K562 (cell line): Measurements from ENCODE around the gene CEP295NL. TPM values are rescaled to one million over a fixed set of nuclear protein-coding genes. Genes with fewer than 3 reads are reported as not detected.
"Not testable (repeated sequence)": the region's sequence is repeated elsewhere in the genome, so short reads cannot be mapped to it uniquely, and the experiment has no call there.

Experiments used
- ATAC-seq: fragments of 200-7000 bp; cut with Tn5 transposase; 3 replicates; pipeline ENCODE4 v1.9.1; 2020; ENCODE audit warnings: moderate library complexity
- BruUV-seq: library from RNA; stranded (reverse); fragments of 400-500 nt; replicated peaks from 2 replicates; lab custom pipeline; 2021; lab: Mats Ljungman, UMichigan
- CTCF ChIA-PET: fragments of 300-600 bp; formaldehyde crosslinking; extraction: SDS; loops from one replicate; lab custom pipeline; 2021; ENCODE audit warnings: low intra/inter-chr PET ratio; lab: Yijun Ruan, JAX
- POLR2A ChIA-PET: fragments of 300-600, 350-650 bp; sonication (Branson Sonifier 250); formaldehyde crosslinking; extraction: SDS; loops from one replicate; lab custom pipeline; 2021; ENCODE audit warnings: antibody characterized with exemption, inconsistent platforms; lab: Yijun Ruan, JAX
- DNase-seq, 4 experiments: peaks; one replicate each; pipeline versions ENCODE4 v3.0.0 to v3.0.0-alpha.2; 2011 to 2018; ENCODE audit warnings: low spot score in 3 of 4, mixed read lengths in 3 of 4; ENCODE audit errors: extremely low read depth in 1 of 4
- FAIRE-seq: peaks from 2 replicates; lab custom pipeline; 2011; peaks lifted over from hg19 to GRCh38; lab: Jason Lieb, UNC
- H2AFZ ChIP-seq: 2 replicates; pipeline ENCODE4 v1.6.0; 2011; ENCODE audit warnings: low read depth, low read length, control low read depth, inconsistent platforms
- H3K27ac ChIP-seq: fragments of 200-600 bp; 3 replicates; pipeline ENCODE4 v1.8.0; 2011; ENCODE audit warnings: low read depth, mild to moderate bottlenecking, control low read depth, inconsistent platforms, low read length, moderate library complexity, mixed read lengths; ENCODE audit errors: extremely low read depth
- H3K27me3 ChIP-seq, 2 experiments: fragments of 300-600 bp in 1 of 2; 2 replicates in 1 of 2; 3 replicates in 1 of 2; pipeline versions ENCODE4 v1.6.0 to v1.8.0; 2011; ENCODE audit warnings: inconsistent platforms in 2 of 2, low read length in 2 of 2, mild to moderate bottlenecking in 1 of 2, mixed read lengths in 1 of 2, moderate library complexity in 1 of 2; ENCODE audit not compliant: control insufficient read depth in 2 of 2, insufficient read depth in 2 of 2
- H3K36me3 ChIP-seq: fragments of 300-600 bp; 3 replicates; pipeline ENCODE4 v1.8.0; 2011; ENCODE audit warnings: mild to moderate bottlenecking, low read length, inconsistent platforms; ENCODE audit not compliant: control insufficient read depth, insufficient read depth
- H3K4me1 ChIP-seq, 2 experiments: fragments of 200-600 bp in 1 of 2; replicated peaks in 1 of 2; 2 replicates in 1 of 2; 3 replicates in 1 of 2; pipeline versions ENCODE4 v1.5.1 to v1.8.0; 2011; ENCODE audit warnings: inconsistent platforms in 2 of 2, low read length in 2 of 2, mild to moderate bottlenecking in 1 of 2, mixed read lengths in 1 of 2, moderate library complexity in 1 of 2; ENCODE audit not compliant: control insufficient read depth in 2 of 2, insufficient read depth in 2 of 2
- H3K4me2 ChIP-seq: 2 replicates; pipeline ENCODE4 v1.6.1; 2011; ENCODE audit warnings: low read length, control low read depth, inconsistent platforms, mixed read lengths; ENCODE audit not compliant: insufficient read depth
- H3K4me3 ChIP-seq: fragments of 200-600 bp; sonication (generic), shearing (Covaris generic); 2 replicates; pipeline ENCODE4 v1.5.1; 2016; ENCODE audit warnings: control low read depth, inconsistent platforms
- H3K79me2 ChIP-seq: fragments of 200-600 bp; 3 replicates; pipeline ENCODE4 v1.8.0; 2011; ENCODE audit warnings: low read length, inconsistent platforms; ENCODE audit not compliant: control insufficient read depth, insufficient read depth
- H3K9ac ChIP-seq, 2 experiments: 2 replicates each; pipeline versions ENCODE4 v1.6.0 to v1.6.1; 2011; ENCODE audit warnings: low read depth in 2 of 2, low read length in 2 of 2, control low read depth in 1 of 2, inconsistent platforms in 1 of 2, mild to moderate bottlenecking in 1 of 2, mixed read lengths in 1 of 2; ENCODE audit not compliant: insufficient read depth in 1 of 2
- H3K9me1 ChIP-seq: one replicate; pipeline ENCODE4 v1.6.0; 2011; ENCODE audit warnings: inconsistent platforms, mild to moderate bottlenecking, low read length, moderate library complexity; ENCODE audit not compliant: control insufficient read depth, insufficient read depth
- H3K9me3 ChIP-seq: replicated peaks from 2 replicates; pipeline ENCODE4 v1.5.1; 2011; ENCODE audit warnings: low read depth, low read length, inconsistent platforms; ENCODE audit not compliant: control insufficient read depth, insufficient read depth
- H4K20me1 ChIP-seq: replicated peaks from 2 replicates; pipeline ENCODE4 v1.6.1; 2011; ENCODE audit warnings: low read length, inconsistent platforms, mixed read lengths; ENCODE audit not compliant: control insufficient read depth, insufficient read depth
- FOXA3 ChIP-seq, 2 experiments: fragments of 450-650 bp in 1 of 2; sonication (generic) in 1 of 2; formaldehyde crosslinking; IDR thresholded peaks in 1 of 2; conservative IDR thresholded peaks in 1 of 2; 2 replicates each; pipeline versions ENCODE4 v1.4.0 to v1.8.0; 2020 to 2022; ENCODE audit warnings: mild to moderate bottlenecking in 2 of 2, missing genetic modification reagents in 1 of 2
- KDM5B ChIP-seq: fragments of 200-600 bp; sonication (generic); IDR thresholded peaks from 2 replicates; pipeline ENCODE4 v1.6.1; 2012; ENCODE audit warnings: low read depth, mild to moderate bottlenecking, moderate library complexity, low read length, control low read depth, inconsistent platforms; ENCODE audit not compliant: insufficient replicate concordance
- NFATC3 ChIP-seq: fragments of 450-650 bp; IDR thresholded peaks from 2 replicates; pipeline ENCODE4 v1.6.1; 2017; ENCODE audit warnings: mild to moderate bottlenecking
- NRF1 ChIP-seq, 2 experiments: fragments of 450-650 bp; IDR thresholded peaks in 1 of 2; conservative IDR thresholded peaks in 1 of 2; 2 replicates each; pipeline ENCODE4 v1.6.1; 2014; ENCODE audit warnings: mild to moderate bottlenecking in 2 of 2
- PHF8 ChIP-seq: fragments of 200-600 bp; sonication (generic); IDR thresholded peaks from 2 replicates; pipeline ENCODE4 v1.6.1; 2012; ENCODE audit warnings: mixed run types, mild to moderate bottlenecking, inconsistent platforms, low read length, moderate library complexity, borderline replicate concordance
- SAP30 ChIP-seq: fragments of 200-600 bp; sonication (generic); IDR thresholded peaks from 2 replicates; pipeline ENCODE4 v1.6.1; 2012; ENCODE audit warnings: borderline replicate concordance, low read depth, mild to moderate bottlenecking, moderate library complexity, low read length, control low read depth, inconsistent platforms; ENCODE audit not compliant: insufficient read depth, poor library complexity, severe bottlenecking
- TCF7 ChIP-seq: sonication (generic); IDR thresholded peaks from 2 replicates; pipeline ENCODE4 v1.6.1; 2016; ENCODE audit warnings: antibody characterized with exemption, borderline replicate concordance
- ZFP30 ChIP-seq: fragments of 250-450 bp; sonication (Bioruptor Pico); IDR thresholded peaks from 2 replicates; pipeline ENCODE4 v1.8.0; 2022; ENCODE audit warnings: moderate library complexity, mild to moderate bottlenecking, inconsistent platforms, borderline replicate concordance
- WGBS: fragments of 100-300 bp; shearing (Covaris generic); methylation state at CpG from one replicate; pipeline ENCODE4 v1.1.6; 2016; ENCODE audit warnings: low coverage, mixed read lengths; ENCODE audit not compliant: insufficient coverage; ENCODE audit errors: missing lambda C conversion rate; 5-methylcytosine and 5-hydroxymethylcytosine counted together
- in situ Hi-C: fragments of 300-500 bp; cut with MboI; formaldehyde crosslinking; loops from 4 replicates; pipeline ENCODE4 v1.15.0; 2018; ENCODE audit warnings: inconsistent platforms, mixed read lengths
- intact Hi-C: fragments of 100-400 bp; cut with micrococcal nuclease; formaldehyde crosslinking; loops from 2 replicates; pipeline ENCODE4 v1.14.2; 2022
- polyA plus RNA-seq, 8 experiments: library from polyadenylated mRNA; depleted of rRNA in 4 of 8; stranded (reverse) in 5 of 8; unstranded in 3 of 8; fragments of >200 nt; fragmentation: Nextera tagmentation in 2 of 8; fragmentation: Illumina TruSeq in 1 of 8; extraction: Ambion mirVana in 2 of 8; extraction: Trizol in 1 of 8; gene quantifications; 2 replicates each; pipeline versions ENCODE4 v1.2.1 to v1.2.3, GENCODE V29; 2011 to 2014; ENCODE audit warnings: inconsistent platforms in 1 of 8, missing spikeins in 1 of 8
- total RNA-seq, 7 experiments: library from RNA; depleted of rRNA in 6 of 7; stranded (reverse); fragments of >200 nt in 6 of 7; fragmentation: Illumina TruSeq in 2 of 7; extraction: Trizol in 2 of 7; gene quantifications; 2 replicates each; pipeline versions ENCODE4 v1.2.1 to v1.2.3, GENCODE V29; 2011 to 2021; ENCODE audit warnings: low replicate concordance in 1 of 7
- TF ChIP-seq, protein P1 (sequence below): fragments of 250-450 bp; sonication (Bioruptor Pico); IDR thresholded peaks from 2 replicates; pipeline ENCODE4 v1.9.0; 2021; ENCODE audit warnings: mild to moderate bottlenecking, inconsistent platforms

The CEP295NL gene
- total and polyA plus RNA-seq, 9 of the 15 experiments (the other 6 are each of a cell fraction or from before 2014, with no cell fraction given): not detected

- CTCF ChIA-PET: no interaction called here
- Histone ChIP-seq H4K20me1 (no peaks in the 10 kb centered on the region; the same call in 1 of the 2 replicates), H3K9me3 (no peaks in the 10 kb centered on the region), H3K4me1 (no peaks in the 10 kb centered on the region; a peak in 1 of 5 replicates), H3K4me2 (no peak overlapping the region), H3K79me2 (no peaks in the 10 kb centered on the region), H3K27ac (no peak overlapping the region), H3K36me3 (no peaks in the 10 kb centered on the region), H3K27me3 (peaks cover 34 to 67% of the 10 kb centered on the region in 2 experiments; a peak in 4 of 5 replicates), H3K9me1 (no peaks in the 10 kb centered on the region), H3K4me3 (no peak overlapping the region), H3K9ac (no peak overlapping the region), H2AFZ (no peak overlapping the region)
- no TSS peak for BruUV-seq
- no peak for TF ChIP-seq ZFP30 (CRISPR knock-in tag)
- no peak for TF ChIP-seq SAP30
- TF ChIP-seq TCF7: no peak
- TF ChIP-seq, protein P1, sequence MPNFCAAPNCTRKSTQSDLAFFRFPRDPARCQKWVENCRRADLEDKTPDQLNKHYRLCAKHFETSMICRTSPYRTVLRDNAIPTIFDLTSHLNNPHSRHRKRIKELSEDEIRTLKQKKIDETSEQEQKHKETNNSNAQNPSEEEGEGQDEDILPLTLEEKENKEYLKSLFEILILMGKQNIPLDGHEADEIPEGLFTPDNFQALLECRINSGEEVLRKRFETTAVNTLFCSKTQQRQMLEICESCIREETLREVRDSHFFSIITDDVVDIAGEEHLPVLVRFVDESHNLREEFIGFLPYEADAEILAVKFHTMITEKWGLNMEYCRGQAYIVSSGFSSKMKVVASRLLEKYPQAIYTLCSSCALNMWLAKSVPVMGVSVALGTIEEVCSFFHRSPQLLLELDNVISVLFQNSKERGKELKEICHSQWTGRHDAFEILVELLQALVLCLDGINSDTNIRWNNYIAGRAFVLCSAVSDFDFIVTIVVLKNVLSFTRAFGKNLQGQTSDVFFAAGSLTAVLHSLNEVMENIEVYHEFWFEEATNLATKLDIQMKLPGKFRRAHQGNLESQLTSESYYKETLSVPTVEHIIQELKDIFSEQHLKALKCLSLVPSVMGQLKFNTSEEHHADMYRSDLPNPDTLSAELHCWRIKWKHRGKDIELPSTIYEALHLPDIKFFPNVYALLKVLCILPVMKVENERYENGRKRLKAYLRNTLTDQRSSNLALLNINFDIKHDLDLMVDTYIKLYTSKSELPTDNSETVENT (CRISPR knock-in tag): no peak
- TF ChIP-seq NFATC3: no peak
- no peak for TF ChIP-seq KDM5B
- TF ChIP-seq FOXA3 (CRISPR knock-in tag; conservative IDR thresholded peaks at IDR 0.05 in 1 of 2, IDR thresholded peaks at IDR 0.05 in 1 of 2): no peak
- no peak for TF ChIP-seq NRF1 (conservative IDR thresholded peaks at IDR 0.05 in 1 of 2, IDR thresholded peaks at IDR 0.05 in 1 of 2)
- TF ChIP-seq PHF8: no peak
- POLR2A ChIA-PET: interaction anchor here (0.6 kb wide), 1 partner anchor 42 kb away, joined by 3 read pairs; no protein-coding TSS in a partner anchor
- intact Hi-C loops (no loop called here), in situ Hi-C loops (no loop called here)
- DNase-seq (no peak), FAIRE-seq (no peak), ATAC-seq (no peak)
- WGBS: 12% methylated on average over 8 of the region's 8 CpGs
Observed at GRCh38 chr17:78912082-78912481, 9.1 kb upstream of the CEP295NL start.

DNA sequence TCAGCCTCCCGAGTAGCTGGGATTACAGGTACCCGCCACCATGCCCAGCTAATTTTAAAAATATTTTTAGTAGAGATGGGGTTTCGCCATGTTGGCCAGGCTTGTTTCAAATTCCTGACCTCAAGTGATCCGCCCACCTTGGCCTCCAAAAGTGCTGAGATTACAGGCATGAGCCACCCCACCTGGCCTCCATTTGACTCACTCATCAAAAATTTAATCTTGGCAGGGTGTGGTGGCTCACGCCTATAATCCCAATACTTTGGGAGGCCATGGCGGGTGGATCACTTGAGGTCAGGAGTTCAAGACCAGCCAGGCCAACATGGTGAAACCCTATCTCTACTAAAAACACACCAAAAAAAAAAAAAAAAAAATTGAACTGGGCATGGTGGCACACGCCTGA is 8.5 kb upstream of the CEP295NL start:
- ATAC-seq, BruUV-seq, H3K9me1 ChIP-seq, H3K79me2 ChIP-seq, CTCF ChIA-PET, in situ Hi-C loops, H3K9ac ChIP-seq, DNase-seq, POLR2A ChIA-PET, H4K20me1 ChIP-seq, H2AFZ ChIP-seq, H3K4me3 ChIP-seq, H3K36me3 ChIP-seq, H3K4me2 ChIP-seq, H3K4me1 ChIP-seq, H3K9me3 ChIP-seq, FAIRE-seq, intact Hi-C loops, H3K27ac ChIP-seq: not testable (repeated sequence)
- peaks cover 34 to 70% of the 10 kb centered on the region in 2 experiments; a peak in 4 of 5 replicates for H3K27me3 ChIP-seq
- WGBS: 10% methylated on average over 6 of the region's 7 CpGs
